HG03196 (cell line): ENCODE measurements around the gene ZNF574.

ENCODE experiments used
- ATAC-seq: cut with Tn5 transposase; IDR thresholded peaks from one replicate; pipeline ENCODE4 v1.9.1; 2021; ENCODE audit not compliant: unreplicated experiment

Gene ZNF574

DNA sequence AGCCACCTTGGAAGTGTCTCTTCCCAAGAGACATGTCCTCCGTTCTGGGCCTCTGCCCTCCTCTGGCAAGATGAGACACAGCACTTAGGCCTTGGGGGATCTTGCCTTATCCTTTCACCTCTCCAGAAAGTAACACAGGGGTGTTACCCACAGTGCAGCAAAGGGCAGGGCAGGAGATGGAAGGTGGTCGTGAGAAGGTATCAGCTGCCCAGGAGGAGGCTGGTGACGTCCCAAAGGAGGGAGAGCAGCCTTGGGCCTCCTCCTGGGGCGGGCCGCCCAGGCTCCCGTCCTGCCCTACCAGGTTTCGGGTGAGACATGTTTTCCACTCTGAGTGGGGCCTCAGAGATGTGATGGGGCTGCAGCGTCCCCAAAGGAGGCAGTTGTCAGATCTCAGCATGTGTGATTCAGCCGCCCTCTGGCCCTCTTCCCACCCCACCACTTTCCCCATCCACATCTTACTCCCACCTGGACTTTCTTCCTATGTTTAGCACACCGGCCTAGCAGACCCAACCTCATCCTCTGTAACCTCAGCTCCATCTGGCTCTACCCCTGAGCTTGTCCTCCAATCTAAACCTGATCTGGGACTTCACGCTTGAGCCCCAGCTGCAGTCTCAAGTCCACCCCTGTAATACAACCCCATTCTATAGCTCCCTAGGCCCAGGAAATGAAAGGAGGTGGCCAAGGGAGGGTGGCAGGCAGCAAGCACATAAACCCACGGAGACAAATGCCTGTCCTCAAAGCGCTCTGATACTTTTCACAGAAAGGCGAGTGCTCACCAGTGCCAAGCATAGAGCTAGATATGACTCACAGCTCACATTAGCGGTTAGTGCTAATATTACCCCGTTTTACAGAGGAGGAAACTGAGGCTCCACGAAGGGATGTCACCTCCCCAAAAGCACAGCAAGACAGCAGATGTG is 47.0 kb downstream of the ZNF574 start:
- no peak for ATAC-seq

DNA sequence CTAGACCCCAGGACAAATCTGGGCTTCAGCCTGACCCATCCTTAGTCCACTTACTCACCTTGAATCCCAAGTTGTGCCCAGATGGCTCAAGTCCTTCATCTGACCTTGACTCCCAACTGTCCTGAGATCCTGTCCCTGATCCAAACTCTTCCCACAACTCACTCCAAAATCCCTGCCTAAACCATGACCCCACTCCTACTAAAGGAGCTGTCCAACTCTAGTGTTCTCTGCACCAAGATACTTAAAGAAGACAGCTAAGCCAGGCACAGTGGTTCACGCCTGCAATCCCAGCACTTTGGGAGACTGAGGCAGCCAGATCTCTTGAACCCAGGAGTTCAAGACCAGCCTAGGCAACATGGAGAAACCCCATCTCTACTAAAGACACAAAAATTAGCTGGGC is 47.8 kb downstream of the ZNF574 start:
- ATAC-seq: no peak

DNA sequence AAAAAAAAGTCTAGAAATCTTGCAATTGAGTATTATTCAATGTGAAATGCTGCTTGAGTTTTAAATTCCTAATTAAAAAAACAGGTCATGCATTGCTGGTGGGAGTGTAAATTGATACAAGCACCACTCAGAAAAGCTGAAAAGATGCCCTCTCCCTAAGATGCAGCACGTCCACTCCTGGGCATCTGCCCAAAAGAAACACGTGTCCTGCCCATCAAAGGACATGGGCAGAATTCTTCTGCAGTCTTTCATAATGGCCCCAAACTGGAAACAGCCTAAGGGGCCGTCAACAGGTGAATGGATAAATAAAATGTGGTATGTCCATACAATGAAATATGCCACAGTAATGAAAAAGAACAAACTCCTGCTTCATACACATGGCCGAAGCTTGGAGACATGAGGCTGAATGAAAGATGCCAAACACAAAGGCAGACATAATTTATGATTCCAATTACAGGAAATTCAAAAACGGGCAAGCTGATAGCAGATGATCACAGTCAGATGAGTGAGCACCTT is 48.5 kb downstream of the ZNF574 start:
- no peak for ATAC-seq

DNA sequence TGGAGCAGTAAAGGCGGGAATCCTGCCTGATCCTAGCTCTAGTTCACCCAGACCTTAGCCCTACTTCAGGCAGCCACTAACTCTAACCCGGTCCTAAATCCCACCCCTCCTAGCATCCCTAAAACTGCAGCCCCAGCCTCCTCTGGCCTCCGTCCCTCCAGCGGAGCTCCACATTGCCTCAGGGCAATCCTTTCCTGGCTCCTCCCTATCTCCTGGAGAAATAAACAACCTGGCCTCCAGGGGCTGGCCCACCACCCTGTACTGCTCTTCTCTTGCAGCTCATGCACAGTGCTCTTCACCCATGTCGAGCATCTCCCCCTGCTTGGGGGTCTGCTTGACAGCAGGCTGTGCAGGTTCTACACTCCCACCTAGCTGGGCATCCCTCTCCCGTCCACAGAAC is 49.6 kb downstream of the ZNF574 start:
- ATAC-seq: no peak

GRCh38 chr19:42126574-42126973 is 50.6 kb downstream of the ZNF574 start:
- no peak for ATAC-seq

- ATAC-seq: peak; percentile 50
Observed at GRCh38 chr19:42129399-42130253, 53.7 kb downstream of the ZNF574 start.

GRCh38 chr19:42130254-42130573 is 54.2 kb downstream of the ZNF574 start:
- no peak for ATAC-seq
